CD4-positive, alpha-beta T cell treated with Interleukin-4 for 1 hour (primary cell): ENCODE results near the gene EPS8L3.
"Not testable (repeated sequence)": the region's sequence is repeated elsewhere in the genome, so short reads cannot be mapped to it uniquely, and the experiment has no call there.

ENCODE experiments used
- DNase-seq, 2 donors: peaks; one replicate each; pipeline ENCODE4 v3.0.0-alpha.2; 2020 to 2022

EPS8L3 gene

GRCh38 chr1:109732390-109732881 lies 31.3 kb downstream of the EPS8L3 start:
- DNase-seq, result no peak

- no peak for DNase-seq
Measured at GRCh38 chr1:109730666-109731065, 33.1 kb downstream of the EPS8L3 start.

- no peak for DNase-seq
Measured at GRCh38 chr1:109728870-109729269, 34.9 kb downstream of the EPS8L3 start.

GRCh38 chr1:109726728-109727373 lies 36.9 kb downstream of the EPS8L3 start:
- no peak for DNase-seq

GRCh38 chr1:109726007-109726406 lies 37.7 kb downstream of the EPS8L3 start:
- DNase-seq, result no peak

GRCh38 chr1:109725510-109725909 lies 38.2 kb downstream of the EPS8L3 start:
- no peak for DNase-seq

- DNase-seq, result no peak
Measured at GRCh38 chr1:109724933-109725332, 38.8 kb downstream of the EPS8L3 start.

- DNase-seq, result no peak
Measured at GRCh38 chr1:109722908-109723691, 40.6 kb downstream of the EPS8L3 start.

- DNase-seq, result no peak
Measured at GRCh38 chr1:109721971-109722370, 41.8 kb downstream of the EPS8L3 start.

GRCh38 chr1:109721042-109721441 lies 42.7 kb downstream of the EPS8L3 start:
- DNase-seq, result no peak

- no peak for DNase-seq
Measured at GRCh38 chr1:109719337-109719837, 44.3 kb downstream of the EPS8L3 start.

- no peak for DNase-seq
Measured at GRCh38 chr1:109718495-109718894, 45.2 kb downstream of the EPS8L3 start.

- no peak for DNase-seq
Measured at GRCh38 chr1:109717729-109718128, 46.0 kb downstream of the EPS8L3 start.

GRCh38 chr1:109716570-109717090 lies 47.1 kb downstream of the EPS8L3 start:
- DNase-seq, result no peak

GRCh38 chr1:109716121-109716520 lies 47.6 kb downstream of the EPS8L3 start:
- DNase-seq, result no peak

GRCh38 chr1:109714661-109715372 lies 48.9 kb downstream of the EPS8L3 start:
- DNase-seq, result no peak

- DNase-seq, result no peak
Measured at GRCh38 chr1:109713636-109714035, 50.1 kb downstream of the EPS8L3 start.

GRCh38 chr1:109712321-109712864 lies 51.3 kb downstream of the EPS8L3 start:
- no peak for DNase-seq

GRCh38 chr1:109711593-109712320 lies 52.0 kb downstream of the EPS8L3 start, which contains the start of gene GSTM5:
Gene GSTM5, plus strand, starts transcription at chr1:109712251. Its CDS starts 62 bp downstream, at chr1:109712313.
- not testable (repeated sequence) for DNase-seq

- not testable (repeated sequence) for DNase-seq
Measured at GRCh38 chr1:109709822-109710221, 53.9 kb downstream of the EPS8L3 start.

GRCh38 chr1:109708949-109709348 lies 54.8 kb downstream of the EPS8L3 start:
- DNase-seq, result not testable (repeated sequence)

- DNase-seq, result no peak
Measured at GRCh38 chr1:109705411-109705810, 58.3 kb downstream of the EPS8L3 start.
